Islet of Langerhans (tissue), 1 donor: Measurements from ENCODE around the gene SKIDA1.

Experiments
- FAIRE-seq: peaks from one replicate; lab custom pipeline; 2011; peaks lifted over from hg19 to GRCh38; lab: Jason Lieb, UNC

The SKIDA1 gene

DNA sequence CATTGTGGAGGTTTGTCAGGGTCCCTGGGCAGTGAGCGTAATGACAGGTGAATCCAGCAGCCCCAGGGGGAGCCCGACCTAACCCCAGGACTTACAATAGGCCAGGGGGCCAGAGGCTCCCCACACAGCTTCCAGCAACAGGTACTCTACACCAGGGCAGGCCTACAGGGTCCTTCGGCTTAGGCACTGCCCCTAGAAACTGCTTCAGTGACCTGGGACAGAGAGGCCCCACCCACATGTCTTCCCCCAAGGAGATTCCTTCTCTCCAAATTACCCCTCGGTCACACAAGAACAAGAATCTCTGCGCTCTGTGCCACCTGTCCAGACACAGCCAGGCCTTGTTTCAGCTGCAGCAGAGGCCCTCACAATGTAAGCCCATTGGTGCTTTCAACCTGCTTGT is 24.4 kb downstream of the SKIDA1 start:
- FAIRE-seq = no peak

DNA sequence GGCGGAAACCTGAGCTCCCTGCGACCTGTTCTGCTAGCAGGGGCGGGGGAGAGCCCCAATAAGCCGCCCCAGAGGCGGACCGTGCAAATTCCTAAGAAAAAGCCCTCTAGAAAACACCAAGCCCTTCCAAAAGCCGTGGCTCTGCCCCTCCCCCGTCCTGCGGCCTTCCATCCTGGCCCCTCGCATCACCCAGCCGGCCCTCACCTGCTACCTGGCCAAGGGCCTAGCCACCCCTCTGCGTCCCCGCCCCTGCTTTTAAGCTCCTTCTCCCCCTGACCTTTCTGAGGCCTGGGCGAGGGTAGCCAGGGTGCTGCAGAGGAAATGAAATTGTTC is 24.9 kb downstream of the SKIDA1 start:
- no peak for FAIRE-seq

DNA sequence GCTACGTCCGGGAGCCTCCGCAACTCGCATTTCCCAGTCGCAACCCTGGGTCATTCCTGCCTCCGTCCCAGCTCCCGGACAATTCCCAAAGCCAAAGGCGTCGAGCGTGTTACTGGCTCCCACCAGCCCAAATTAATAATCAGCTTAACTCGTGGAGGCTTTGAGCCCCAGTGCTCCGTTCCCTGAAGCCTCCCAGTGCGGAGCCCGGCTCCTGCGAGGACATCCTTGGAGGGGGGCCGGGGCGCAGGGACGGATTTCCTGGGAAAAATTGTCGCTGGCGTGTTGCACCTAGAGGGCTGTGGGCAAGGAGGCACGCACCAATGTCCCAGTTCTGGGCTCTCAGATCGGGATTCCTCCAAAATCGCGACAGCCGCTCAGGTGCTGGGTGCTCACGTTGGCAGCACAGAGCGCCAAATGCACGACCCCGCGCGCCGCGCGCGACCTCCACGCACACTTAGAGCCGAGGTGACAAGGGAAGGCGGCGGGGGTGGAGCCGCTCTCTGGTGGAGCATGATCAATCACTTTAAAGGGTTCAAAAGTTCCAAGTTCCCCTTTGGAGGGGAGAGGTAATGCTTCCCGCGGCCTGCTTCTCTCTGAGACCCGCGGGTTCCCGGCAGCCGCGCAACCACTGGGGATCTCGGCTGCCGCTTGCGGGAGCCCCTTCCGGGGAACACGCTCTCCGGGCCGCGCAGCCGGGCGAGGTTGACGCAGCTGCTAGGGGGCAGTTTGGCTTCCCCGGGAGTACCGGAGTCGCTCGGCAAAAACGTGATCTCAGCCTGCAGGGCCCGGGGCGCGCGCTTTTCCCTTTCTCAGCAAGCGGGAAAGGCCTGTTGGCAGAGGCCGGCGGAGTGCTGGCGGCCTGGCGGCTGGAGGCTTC is 25.5 kb downstream of the SKIDA1 start:
- no peak for FAIRE-seq

DNA sequence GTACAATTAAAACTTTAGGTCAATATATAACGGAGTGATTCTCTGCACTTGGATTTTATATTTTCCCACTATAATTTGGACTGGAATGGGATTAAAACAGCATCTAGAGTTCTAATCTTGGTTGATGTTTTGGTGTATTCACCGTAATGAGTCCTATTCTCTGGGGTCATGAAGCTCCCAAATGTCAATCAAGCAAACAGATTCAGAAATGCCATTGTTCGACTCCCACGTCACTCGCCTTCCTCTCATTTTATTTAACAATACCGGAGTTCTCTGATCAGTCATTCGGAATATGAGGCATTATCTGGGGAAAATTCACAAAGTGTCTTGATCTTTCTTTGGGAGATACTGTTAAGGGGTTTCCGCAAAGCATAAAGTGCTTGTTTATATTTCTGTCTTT is 26.5 kb downstream of the SKIDA1 start:
- FAIRE-seq = no peak

DNA sequence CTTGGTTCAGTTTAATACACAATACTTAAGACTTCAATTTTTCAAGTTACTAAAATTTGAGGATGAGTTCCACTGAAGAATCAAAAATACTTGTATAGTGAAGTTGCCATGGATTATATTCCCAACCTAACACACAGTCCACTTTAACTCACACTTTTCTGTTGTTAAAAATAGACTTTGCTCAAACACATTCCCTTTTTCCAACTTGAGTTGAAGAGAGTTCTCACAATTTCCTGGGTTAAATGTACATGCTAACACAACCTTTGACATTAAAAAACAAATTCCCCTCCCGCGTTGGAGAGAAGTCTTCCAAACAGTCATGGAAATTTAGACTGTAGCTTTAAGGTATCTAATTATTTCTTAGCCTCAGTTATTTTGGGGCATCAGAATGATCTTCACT is 27.1 kb downstream of the SKIDA1 start:
- no peak for FAIRE-seq

DNA sequence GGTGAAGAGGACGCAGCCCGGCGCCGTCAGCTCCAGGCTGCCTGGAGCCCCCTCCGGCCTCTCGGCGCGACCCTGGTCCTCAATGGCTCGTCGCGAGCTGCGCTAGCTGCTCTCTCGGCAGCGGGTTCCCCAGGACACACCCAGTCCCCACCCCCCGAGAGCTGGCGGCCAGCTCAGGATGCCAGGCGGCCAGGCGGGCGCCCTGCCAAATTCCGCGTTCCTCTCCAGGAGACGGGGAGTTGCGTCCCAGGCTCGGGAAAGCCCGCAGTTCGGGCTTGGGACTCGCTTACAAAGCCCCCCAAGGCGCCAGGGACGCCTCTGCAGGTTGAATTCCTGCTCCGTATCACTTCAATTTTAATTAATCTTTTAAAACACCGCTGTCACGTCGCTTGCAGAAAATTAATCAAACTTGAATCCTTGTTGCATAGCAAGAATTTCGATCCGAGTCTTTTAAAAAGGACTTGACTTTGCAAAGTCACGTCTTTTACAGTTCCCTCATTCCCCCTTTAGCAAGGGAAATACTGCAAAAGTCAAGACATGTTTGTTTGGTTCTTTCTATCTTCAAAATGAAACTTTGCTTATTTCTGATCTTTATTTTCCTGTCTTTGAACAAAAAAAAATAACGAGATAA is 28.2 kb downstream of the SKIDA1 start:
- no peak for FAIRE-seq

DNA sequence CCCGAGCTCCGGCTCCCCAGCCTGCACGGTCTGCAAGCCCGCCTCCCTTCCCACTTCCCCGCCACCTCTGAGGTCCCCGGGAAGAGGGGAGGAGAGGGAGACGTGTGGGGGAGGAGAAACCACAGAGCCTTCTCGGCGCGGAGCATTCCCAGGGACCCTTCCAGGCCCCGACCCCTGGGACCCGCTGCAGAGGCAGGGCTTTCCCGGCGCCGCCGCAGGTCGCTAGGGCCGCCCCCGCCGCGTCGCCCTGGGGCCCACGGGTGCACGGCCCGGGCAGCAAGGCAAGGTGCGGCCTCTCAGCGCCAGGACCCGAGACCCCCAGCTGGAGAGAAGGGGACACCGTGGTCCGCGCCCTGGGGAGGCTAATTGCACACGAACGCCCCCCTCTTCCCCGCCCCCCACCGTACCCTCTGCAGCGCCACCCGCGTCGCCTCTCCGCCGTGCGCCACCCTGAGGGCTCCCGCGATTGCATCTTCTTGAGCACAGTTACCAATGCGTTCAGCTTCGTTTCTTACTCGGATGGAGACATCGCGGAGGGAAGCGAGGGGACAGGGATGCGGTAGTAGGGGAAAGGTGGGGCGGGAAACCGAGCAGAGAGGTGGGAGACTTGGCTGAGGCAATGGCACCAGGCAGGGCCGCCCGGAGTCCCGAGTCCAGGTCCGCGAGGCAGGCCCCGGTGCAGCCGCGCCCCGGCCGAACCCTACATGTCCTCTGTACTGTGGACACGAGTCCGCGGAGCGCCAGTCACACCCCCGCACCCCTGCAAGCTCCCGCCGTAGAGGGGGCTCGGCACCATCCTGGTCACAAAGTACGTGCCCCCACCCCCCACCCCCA is 28.9 kb downstream of the SKIDA1 start:
- no peak for FAIRE-seq

DNA sequence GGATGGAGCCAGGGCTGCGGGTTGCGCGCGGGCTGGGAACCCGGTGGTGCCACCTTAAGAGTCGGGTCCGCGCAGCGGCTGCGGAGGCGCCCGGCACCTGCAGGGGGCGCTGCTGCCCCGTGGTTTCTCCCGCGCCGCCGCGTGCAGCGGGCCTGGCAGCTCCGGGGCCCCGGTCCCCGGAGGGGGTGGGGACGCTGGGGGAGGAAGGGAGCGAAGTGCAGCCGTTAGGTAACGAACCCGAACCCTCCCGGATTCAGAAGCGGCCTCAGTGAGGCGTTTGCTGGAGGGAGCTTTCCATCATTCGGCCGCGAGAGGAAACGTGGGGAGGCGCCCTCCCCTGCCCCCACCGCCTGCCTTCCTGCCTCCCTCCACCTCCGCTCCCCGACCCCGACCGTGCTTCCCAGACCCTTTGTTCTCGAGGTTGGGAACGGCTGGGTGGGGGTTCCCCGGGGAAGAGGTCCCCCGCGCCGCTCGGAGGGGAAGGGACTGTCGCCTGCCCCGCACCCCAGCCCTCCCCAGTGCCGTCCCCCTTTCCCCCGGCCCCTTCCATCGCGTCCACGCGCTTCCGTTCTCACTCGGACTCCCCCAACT is 29.6 kb downstream of the SKIDA1 start:
- no peak for FAIRE-seq

DNA sequence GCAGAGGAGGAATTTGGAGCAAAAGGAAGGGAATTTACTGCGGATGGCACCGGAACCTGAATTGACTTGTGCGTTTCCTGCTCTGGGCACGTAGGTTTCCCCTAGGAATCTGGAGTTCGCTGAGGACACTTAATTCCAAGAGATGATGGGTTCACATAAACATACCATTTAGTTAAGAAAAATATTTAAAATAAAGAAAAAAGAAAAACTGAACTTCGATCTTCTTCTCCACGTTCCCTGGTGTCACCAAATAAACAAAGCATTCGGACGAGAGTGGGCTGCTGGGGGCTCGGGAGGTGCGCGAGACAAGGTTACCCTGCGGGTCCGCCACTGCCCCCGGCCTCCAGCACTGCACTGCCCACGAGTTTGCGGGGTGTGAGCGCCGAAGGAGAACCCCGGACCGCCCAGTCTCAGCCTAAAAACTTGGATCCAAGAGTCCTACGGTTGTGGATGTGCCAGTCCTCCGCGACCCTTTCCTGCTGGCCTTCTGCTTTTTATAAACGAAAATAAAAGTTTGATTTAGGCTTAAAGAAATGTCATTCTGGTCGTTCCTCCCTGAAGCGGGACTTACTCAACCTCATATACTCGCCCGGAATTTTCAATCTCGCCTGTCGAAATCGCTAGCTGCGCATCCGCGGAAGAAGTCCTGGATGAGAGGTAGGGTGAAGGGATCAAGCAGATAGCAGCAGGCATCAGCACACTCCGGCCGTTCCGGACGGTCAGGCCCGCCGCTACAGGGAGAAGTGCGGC is 30.3 kb downstream of the SKIDA1 start:
- FAIRE-seq = no peak

DNA sequence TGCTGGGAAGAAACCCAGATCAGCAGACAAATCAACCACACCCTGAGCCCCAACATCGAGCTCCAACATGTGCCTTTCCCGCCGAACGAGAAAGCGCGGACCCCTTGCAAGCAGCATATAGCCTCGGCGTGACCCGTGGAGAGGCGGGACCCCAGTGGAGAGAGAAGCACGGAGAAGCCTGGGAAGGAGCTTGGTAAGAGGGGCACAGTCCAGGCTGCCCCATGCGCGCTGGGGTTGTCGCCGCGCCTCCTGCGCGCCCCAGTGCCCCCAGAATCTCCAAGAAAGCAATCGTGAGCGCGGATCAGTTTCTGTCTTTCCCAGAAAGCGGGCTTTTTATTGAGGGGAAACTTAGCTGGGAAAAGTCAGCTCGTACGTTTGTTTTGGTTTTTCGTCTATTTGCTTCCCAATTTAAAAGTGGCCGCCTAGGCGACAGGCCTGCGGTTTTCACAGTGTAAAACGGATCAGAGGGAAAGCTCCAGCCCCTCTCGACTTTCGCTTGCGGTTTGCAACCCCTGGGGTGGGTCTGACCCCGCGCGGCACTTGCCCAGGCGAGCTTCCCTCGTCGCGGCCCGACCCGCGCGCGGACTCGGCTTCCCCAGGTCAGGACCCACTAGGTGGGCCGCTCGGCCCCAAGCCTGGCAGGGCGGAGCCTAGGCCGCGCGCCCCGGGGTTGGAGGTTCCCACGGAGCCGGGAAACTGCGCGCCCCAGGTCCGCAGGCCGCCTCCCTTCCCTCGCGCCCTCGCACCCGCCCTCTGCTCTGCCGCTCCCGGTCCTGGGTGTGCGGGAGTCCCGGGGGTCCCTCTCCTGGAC is 31.1 kb downstream of the SKIDA1 start:
- FAIRE-seq = no peak

DNA sequence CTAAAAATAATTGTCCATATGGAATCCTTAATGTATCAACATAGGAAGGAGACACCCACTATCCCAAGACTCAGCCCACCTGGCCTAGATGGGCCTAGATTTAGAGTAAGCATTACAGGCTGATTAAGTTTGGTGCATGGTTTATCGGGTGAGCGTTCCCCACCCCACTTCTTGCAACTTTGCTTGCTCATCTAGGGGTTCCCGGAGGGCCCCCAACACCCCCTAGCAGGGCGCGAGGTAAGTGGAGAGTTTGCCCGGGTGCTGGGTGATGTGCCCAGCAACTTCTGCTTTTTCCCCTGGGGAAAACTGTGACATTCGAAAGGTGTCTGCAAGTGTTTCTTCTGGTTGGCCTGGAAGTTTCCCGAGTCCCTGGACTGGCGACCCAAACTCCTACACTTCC is 31.7 kb downstream of the SKIDA1 start:
- no peak for FAIRE-seq

DNA sequence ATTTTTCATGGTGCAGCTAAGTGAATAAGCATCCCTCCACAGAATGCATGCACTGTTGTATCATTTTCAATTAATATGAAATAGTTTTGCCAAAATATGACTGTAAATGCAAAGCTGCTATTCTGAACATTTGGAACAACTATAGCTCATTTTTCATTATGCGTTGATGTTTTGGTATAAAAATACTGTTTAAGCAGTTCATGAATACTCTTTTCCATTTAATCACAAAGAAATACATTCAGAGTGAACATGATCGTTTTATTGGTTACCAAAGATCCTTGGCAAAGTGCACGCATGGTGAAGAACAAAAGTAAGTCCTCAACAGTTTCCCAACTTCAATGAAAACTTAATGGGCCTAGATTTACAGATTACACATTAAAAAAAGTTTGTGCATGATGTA is 33.1 kb downstream of the SKIDA1 start:
- FAIRE-seq = no peak

DNA sequence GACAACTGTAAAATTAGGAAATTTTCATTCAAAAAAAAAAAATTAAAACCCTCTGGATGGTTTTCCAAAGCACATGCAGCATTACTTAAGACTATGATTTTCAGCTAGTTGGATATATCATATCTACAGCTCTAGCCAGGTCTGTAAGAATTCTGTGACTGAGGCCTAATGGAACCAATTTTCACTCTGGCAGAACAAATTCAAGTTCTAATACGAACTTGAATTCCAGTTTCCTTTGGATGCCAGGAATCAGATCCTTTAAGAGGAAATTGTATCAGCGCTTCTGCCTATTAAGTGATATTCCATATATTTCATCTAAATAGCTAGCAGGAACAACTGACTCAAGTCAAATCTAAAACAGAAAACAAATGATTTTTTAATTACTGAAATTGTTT is 34.8 kb downstream of the SKIDA1 start:
- no peak for FAIRE-seq

DNA sequence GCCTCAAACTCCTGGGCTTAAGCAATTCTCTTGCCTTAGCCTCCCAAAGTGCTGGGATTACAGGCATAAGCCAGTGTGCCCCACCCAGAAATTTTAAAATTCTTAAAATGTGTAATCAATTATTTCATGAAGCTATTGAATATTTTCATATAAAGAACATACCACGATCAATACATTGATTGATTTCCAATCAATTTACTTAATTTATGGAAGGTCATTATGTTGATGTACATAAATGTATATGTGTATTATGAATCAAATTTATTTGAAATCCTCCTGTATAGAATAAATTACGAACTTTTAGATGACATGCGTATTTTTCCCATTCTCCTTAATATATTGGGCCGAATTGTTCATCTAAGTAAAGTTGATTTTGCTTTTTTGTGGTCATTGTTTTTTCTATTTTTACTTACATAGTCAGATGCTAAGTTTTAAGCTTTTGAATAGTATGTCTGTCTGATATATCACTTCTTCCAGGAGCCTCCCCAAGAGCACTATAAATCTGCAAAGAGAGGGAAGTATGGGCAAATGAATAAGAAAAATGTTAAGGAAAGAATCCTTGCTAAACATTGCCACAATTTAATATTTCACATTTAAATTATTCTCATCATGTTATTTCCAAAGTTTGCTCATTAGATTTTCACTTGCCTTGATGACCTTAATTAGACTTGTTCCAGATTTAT is 35.3 kb downstream of the SKIDA1 start:
- no peak for FAIRE-seq

DNA sequence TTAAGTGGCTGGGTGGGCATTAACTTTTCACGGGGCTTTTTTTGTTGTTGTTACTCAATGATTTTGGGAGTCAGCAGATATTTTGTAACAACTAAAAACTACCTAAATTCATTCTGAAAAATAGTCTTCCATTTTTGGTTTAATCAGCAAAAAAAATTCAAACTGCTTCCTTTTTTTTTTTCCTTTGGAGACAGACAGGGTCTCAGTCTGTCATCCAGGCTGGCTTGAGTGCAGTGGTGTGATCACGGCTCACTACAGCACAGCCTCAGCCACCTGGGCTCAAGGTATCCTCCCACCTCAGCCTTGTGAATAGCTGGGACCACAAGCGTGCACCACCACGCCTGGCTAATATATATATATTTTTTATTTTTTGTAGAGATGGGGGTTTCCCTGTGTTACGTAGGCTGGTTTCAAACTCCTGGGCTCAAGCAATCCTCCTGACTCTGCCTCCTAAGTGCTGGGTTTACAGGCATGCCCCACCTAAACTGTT is 36.5 kb downstream of the SKIDA1 start:
- FAIRE-seq = no peak

DNA sequence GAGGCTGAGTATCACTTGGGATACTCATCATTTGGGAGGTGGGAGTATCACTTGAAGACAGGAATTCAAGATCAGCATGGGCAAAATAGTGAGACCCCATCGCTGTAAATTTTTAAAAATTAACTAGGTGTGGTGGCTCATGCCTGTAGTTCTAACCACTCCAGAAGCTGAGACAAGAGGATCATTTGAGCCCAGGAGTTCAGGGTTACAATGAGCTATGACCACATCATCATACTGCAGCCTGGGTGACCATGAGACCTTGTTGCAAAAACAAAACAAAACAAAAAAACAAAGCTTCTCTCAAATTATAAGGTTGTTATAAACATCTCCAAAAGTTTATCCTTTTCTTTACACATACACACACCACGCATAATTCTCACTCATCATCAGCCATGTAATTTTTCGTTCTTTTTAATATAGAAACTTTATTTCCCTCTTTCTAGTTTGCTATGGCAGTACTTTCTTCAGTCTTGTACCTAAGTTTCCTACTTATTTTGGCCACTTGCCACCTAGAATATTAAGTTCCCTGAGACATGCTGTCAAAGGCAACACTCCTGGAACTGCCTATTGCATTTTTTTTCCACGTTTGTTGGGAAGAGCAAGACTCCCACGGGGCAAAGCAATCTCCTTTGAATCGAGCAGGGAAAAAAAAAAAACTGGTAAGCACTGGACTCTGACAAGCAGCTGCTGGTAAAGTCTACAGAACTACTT is 37.1 kb downstream of the SKIDA1 start:
- FAIRE-seq = no peak

DNA sequence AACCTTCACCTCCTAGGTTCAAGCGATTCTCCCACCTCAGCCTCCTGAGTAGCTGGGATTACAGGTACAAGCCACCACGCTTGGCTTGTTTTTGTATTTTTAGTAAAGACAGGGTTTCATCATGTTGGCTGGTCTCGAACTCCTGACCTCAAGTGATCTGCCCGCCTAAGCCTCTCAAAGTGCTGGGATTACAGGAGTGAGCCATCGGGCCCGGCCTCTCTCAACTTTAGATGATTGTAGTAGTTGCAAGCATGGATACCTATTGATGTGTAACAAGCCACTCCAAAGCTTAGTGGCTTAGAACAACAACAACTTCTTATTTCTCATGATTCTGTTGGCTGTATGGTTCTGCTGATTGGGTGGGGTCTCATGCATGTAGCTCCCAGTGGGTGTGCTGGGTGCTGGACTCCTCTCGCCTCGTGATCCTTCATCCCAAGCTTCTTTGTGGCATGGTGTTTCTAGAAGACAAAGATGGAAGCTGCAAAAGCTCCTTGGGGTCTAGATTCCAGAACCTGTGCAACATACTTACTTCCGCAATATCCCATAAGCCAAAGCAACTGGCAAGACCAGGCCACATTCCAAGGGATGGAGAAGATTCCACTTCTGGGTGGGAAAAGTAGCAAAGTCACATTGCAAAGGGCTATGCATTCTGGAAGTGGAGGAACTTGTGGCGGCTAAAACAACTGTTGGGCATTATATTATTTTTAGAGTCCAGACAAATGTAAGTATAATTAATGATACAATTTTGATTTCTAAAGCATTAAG is 37.9 kb downstream of the SKIDA1 start:
- no peak for FAIRE-seq

DNA sequence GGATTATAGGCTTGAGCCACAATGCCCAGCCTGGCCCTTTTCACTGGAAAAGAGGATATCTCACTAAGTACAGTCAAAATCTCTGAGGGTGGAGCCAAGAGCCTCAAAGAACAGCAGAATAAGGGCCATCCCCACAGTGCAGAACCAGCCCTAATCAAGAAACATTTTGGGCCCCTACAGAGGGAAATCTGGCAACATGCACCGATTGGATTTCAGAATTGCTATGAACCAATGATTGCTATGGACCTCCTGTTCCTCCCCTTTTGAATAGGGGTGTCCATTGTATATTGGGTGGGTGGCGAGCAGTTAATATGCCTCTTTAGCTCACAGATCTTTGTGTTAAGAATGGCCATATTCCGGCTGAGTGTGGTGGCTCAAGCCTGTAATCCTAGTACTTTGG is 42.7 kb downstream of the SKIDA1 start:
- FAIRE-seq = no peak

DNA sequence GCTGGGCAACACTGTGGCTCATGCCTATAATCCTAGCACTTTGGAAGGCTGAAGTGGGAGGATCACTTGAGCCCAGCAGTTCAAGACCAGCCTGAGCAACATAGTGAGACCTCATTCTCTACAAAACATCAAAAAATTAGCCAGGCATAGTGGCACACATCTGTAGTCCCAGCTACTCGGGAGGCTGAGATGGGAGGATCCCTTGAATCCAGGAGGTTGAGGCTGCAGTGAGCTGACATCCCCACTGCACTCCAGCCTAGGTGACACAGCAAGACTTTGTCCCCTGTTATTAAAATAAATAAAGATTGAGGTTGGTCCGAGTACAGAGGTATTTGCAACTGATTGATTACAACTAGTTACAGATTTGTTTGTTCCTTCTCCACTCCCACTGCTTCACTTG is 44.1 kb downstream of the SKIDA1 start:
- FAIRE-seq = no peak
